Ovary (tissue), 9 donors: ENCODE data around the gene KLK3. TPM values are rescaled to one million over a fixed set of nuclear protein-coding genes. Genes with fewer than 3 reads are reported as not detected.

Source experiments
- DNase-seq, 5 donors: peaks; one replicate each; pipeline ENCODE4 v3.0.0-alpha.2; 2019 to 2020
- H3K27ac ChIP-seq, 2 donors: fragments of 200-600 bp; one replicate each; pipeline versions ENCODE4 v1.5.1 to v1.8.0; 2019 to 2022
- H3K27me3 ChIP-seq: fragments of 200-600 bp; one replicate; pipeline ENCODE4 v1.8.0; 2022
- H3K36me3 ChIP-seq: fragments of 200-600 bp; sonication (generic); one replicate; pipeline ENCODE4 v1.5.1; 2019
- H3K4me1 ChIP-seq: one replicate; pipeline ENCODE4 v1.8.1; 2013; ENCODE audit warnings: mild to moderate bottlenecking, moderate library complexity; ENCODE audit not compliant: insufficient read depth
- H3K4me3 ChIP-seq: fragments of 200-600 bp; sonication (generic); one replicate; pipeline ENCODE4 v1.5.1; 2017
- H3K9me3 ChIP-seq, 2 donors: fragments of 200-600 bp in 1 of 2; sonication (generic) in 1 of 2; one replicate each; pipeline versions ENCODE4 v1.5.1 to v1.8.1; 2013 to 2019; ENCODE audit warnings: mild to moderate bottlenecking in 1 of 2, moderate library complexity in 1 of 2
- CTCF ChIP-seq, 3 donors: fragments of 450-650 bp in 2 of 3; fragments of 200-600 bp in 1 of 3; IDR thresholded peaks; one replicate each; pipeline versions ENCODE4 v1.5.1 to v1.8.0; 2016 to 2022; ENCODE audit warnings: antibody characterized with exemption in 3 of 3, mild to moderate bottlenecking in 1 of 3
- EP300 ChIP-seq: sonication (generic); formaldehyde crosslinking; IDR thresholded peaks from one replicate; pipeline ENCODE4 v1.6.1; 2017; ENCODE audit warnings: antibody characterized with exemption
- POLR2A ChIP-seq: fragments of 450-650 bp; IDR thresholded peaks from one replicate; pipeline ENCODE4 v1.6.1; 2017; ENCODE audit warnings: antibody characterized with exemption, mild to moderate bottlenecking, moderate library complexity
- WGBS, 3 donors: extraction: QIAGEN DNeasy Blood & Tissue Kit in 1 of 3; methylation state at CpG; one replicate each; pipeline versions ENCODE4 v1.1.5 to v1.1.7; 2013 to 2017; 5-methylcytosine and 5-hydroxymethylcytosine counted together
- intact Hi-C, 4 donors: fragments of 100-400 bp; cut with DNase I; formaldehyde crosslinking; loops; one replicate each; pipeline versions ENCODE4 v1.11.0 to v1.15.1; 2022 to 2023
- polyA plus RNA-seq, 2 donors: library from polyadenylated mRNA; stranded (reverse); fragments of 200-250 nt in 1 of 2; fragments of 350-450 nt in 1 of 2; fragmentation: Illumina TruSeq in 1 of 2; extraction: RNeasy Lipid Tissue Mini Kit (QIAGEN cat#74804) in 1 of 2; gene quantifications; one replicate each; pipeline ENCODE4 v1.2.3, GENCODE V29; 2013 to 2014
- total RNA-seq, 7 donors: library from RNA; depleted of rRNA in 2 of 7; stranded (reverse); fragments of >200 nt in 2 of 7; fragmentation: NEBNext Ultra II Directional in 3 of 7; extraction: Animal tissue kit (Norgen Biotek cat#: 25700) in 3 of 7; gene quantifications; one replicate each; pipeline versions ENCODE4 v1.1.0 to v1.2.4, GENCODE V29; 2016 to 2023
- donor health status: DM: no; HTN: no; CAD: no; lungs with moderate emphysema.
- donor health status: DM: no; HTN: no; CAD: no.
- donor health status: Bipolar disorder and iron deficiency.
- donor health status: DM: yes; HTN: yes; CAD: no.
- donor health status: DM: no; HTN: no; CAD: no.
- donor health status: DM: yes; HTN: yes; CAD: no.

Gene KLK3
- total and polyA plus RNA-seq, 9 donors, result 0.13 to 0.24 (median 0.20) TPM; not detected in 6

DNA sequence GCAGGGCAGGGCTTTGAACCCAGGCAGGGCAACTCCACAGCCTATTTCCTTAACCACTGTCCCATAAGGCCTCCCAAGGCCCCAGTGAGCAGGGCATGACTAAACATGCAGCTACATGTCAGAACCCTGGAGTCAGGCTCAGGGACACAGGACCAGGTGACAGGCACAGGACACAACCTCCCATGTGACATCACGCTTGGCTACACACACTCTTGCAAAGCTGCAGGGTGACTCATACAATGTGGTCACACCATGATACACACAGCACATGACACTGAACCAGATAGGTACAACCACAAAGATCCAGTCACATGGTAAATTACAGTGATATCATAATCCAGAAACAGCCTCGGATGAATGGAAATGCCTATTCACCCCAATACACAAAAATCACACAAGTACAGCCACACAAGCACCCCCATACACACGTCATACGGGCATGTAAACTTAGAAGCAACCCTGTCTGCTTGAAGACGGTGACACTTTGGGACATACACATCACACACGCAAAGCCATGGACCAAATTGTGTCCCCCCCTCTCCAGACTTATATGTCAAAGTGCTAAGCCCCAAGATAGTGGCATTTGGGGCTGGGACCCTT is 42.0 kb downstream of the KLK3 start:
- no peaks in the 10 kb centered on the region for H3K27me3 ChIP-seq
- no peaks in the 10 kb centered on the region for H3K4me1 ChIP-seq
- DNase-seq, result no peak
- H3K9me3 ChIP-seq, result no peaks in the 10 kb centered on the region
- no peak overlapping the region for H3K27ac ChIP-seq
- 60 to 77% (median 65%) methylated on average over 6 of the region's 6 CpGs for WGBS, 3 donors
- no peaks in the 10 kb centered on the region for H3K36me3 ChIP-seq
- no peak overlapping the region for H3K4me3 ChIP-seq
- TF ChIP-seq CTCF (IDR thresholded peaks at IDR 0.05), result no peak
- TF ChIP-seq EP300, result no peak
- no peak for TF ChIP-seq POLR2A
- intact Hi-C loops, result no loop called here

DNA sequence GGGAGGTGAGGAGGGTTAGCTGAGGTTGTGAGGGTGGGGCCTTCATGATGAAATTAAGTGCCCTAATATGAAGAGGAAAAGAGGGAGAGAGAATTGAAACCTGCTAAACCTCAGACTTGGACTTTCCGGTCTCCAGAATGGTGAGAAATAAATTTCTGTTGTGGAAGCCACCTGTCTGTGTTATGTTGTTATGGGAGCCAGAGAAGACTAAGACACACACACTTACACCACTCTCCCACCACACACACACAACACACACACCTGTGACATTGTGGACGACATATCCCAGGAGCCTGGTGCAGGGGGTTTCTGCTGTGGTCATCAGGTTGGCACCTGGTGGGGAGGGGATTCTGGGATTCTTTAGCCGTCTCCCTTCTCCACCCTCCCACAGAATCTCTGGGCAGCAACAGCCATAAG is 42.5 kb downstream of the KLK3 start:
- TF ChIP-seq CTCF (IDR thresholded peaks at IDR 0.05) (no peak), POLR2A (no peak), EP300 (no peak)

DNA sequence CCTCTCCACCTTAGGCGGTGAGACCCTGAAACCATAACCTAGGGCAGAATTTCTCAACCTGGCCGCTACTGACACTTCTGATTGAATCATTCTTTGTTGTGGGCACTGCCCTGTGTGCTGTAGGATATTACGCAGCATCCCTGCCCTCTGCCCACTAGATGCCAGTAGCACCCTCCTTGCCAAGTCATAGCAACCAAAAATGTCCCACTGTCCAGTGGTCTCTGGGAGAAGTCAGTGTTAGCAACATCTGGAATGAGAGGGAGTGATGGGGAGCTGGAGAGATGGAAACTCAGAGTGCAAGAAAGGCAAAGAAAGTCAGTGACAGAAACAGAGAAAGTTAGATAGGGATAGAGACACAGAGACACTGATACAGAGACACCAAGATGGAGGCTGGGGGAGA is 42.9 kb downstream of the KLK3 start:
- intact Hi-C loops, result no loop called here
- H3K4me1 ChIP-seq, result no peaks in the 10 kb centered on the region
- no peak for DNase-seq
- no peak for TF ChIP-seq CTCF (IDR thresholded peaks at IDR 0.05)
- no peak for TF ChIP-seq EP300
- TF ChIP-seq POLR2A, result no peak
- no peaks in the 10 kb centered on the region for H3K27me3 ChIP-seq
- no peaks in the 10 kb centered on the region for H3K9me3 ChIP-seq
- H3K4me3 ChIP-seq, result no peak overlapping the region
- 69 to 76% (median 71%) methylated on average over 3 of the region's 3 CpGs for WGBS, 3 donors
- no peaks in the 10 kb centered on the region for H3K36me3 ChIP-seq
- H3K27ac ChIP-seq, result no peak overlapping the region

More for the DNA sequence above, 42.5 kb downstream of the KLK3 start:
- H3K36me3 ChIP-seq, result no peaks in the 10 kb centered on the region
- no peak overlapping the region for H3K4me3 ChIP-seq
- WGBS, 3 donors, result 45 to 48% (median 47%) methylated on average over 3 of the region's 3 CpGs
- intact Hi-C loops, result no loop called here
- no peak for DNase-seq
- no peaks in the 10 kb centered on the region for H3K27me3 ChIP-seq
- no peak overlapping the region for H3K27ac ChIP-seq
- no peaks in the 10 kb centered on the region for H3K9me3 ChIP-seq
- H3K4me1 ChIP-seq, result no peaks in the 10 kb centered on the region

- DNase-seq, result no peak
- WGBS, 3 donors, result 70 to 75% (median 73%) methylated on average over 4 of the region's 4 CpGs
Observed at GRCh38 chr19:50898018-50898417, 43.3 kb downstream of the KLK3 start.

More at GRCh38 chr19:50898018-50898417, 43.3 kb downstream of the KLK3 start:
- H3K4me1 ChIP-seq, result no peaks in the 10 kb centered on the region
- no peaks in the 10 kb centered on the region for H3K9me3 ChIP-seq
- H3K27me3 ChIP-seq, result no peaks in the 10 kb centered on the region
- TF ChIP-seq POLR2A, result no peak
- no peak for TF ChIP-seq CTCF (IDR thresholded peaks at IDR 0.05)
- no peak for TF ChIP-seq EP300
- intact Hi-C loops, result no loop called here
- H3K27ac ChIP-seq, result no peak overlapping the region
- no peaks in the 10 kb centered on the region for H3K36me3 ChIP-seq
- no peak overlapping the region for H3K4me3 ChIP-seq
